LoVo (cell line): ENCODE data around the gene RASGRP1.

Experiments
- DNase-seq: peaks from one replicate; pipeline ENCODE4 v3.0.0-alpha.2; 2016; ENCODE audit warnings: low spot score

RASGRP1 gene

DNA sequence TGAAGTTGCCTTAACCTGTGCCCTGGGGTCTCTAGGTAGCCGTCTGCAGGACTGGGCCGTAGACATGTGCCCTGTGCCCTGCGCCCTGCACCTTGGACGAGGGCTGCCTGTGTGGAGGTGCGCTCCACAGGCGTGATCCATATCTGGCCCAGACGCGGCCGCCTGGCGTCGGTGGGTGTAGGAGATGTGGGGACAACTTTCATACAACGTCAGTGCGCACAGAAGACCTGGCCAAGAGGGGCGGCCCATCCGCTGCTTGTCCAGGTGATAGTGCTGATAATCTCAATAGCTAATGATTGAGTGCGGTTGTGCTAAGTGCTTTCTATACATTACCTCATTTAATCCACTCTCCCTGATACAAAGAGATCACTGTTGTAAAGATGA lies 665 bp upstream of the RASGRP1 start:
- no peak for DNase-seq

- peak; percentile 65 for DNase-seq
Measured at GRCh38 chr15:38563723-38564519, 693 bp downstream of the RASGRP1 start.

- no peak for DNase-seq
Measured at GRCh38 chr15:38562278-38562677, 2.3 kb downstream of the RASGRP1 start.

- no peak for DNase-seq
Measured at GRCh38 chr15:38560456-38560926, 4.1 kb downstream of the RASGRP1 start.

DNA sequence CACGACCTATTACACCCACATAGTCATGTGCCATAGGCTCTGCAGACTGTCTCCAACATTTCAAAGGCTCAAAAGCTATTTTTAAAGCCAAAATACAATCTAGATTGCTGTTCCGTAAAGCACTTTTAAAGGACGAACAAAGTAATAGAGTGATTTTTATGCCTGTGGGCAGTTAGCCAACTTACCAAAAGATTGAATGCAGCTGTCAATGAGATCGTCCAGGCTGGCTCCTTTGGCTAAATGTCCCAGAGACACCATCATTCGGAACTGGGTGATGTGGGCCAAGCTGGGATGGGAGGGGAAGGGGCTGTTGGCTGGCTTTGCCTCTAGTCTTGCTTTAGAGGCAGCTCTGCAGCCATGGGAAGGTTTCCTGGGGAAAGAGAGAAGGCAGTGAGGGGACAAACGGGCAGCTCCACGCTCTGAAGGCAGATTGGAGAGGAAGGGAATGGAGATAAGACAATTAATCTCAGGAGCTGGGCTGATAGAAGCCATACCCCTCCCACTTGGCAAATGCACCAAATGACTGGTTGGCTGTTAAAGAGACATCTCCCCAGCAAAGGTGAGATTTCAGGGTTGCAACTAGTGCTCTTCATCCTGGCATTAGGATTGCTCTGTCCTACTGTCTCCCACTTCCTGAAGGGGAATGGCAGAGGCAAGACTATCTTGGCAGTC lies 4.8 kb downstream of the RASGRP1 start:
- no peak for DNase-seq

GRCh38 chr15:38559131-38559530 lies 5.5 kb downstream of the RASGRP1 start:
- no peak for DNase-seq

- no peak for DNase-seq
Measured at GRCh38 chr15:38558372-38559059, 6.1 kb downstream of the RASGRP1 start.

DNA sequence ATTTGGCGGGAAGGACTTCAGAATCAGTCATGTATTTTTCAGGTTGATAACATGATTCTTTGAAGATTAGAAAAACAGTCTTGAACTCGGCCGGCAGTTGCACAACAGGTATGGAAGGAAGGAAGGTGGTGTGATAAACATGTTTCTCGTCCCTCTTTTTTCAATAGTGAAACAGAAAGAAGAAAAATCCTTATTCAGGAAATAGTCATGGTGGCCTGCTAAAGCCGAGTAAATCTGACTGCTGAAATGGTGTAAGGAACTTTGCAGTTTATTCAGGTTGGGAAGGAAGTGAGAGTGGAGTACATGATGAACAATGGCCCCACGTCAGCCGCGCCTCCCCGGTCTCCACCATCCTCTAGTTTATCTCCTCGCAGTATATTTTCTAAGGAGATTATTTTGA lies 6.7 kb downstream of the RASGRP1 start:
- DNase-seq: no peak

GRCh38 chr15:38555686-38556334 lies 8.8 kb downstream of the RASGRP1 start:
- DNase-seq: no peak

GRCh38 chr15:38554354-38554753 lies 10.3 kb downstream of the RASGRP1 start:
- no peak for DNase-seq

GRCh38 chr15:38553071-38553470 lies 11.5 kb downstream of the RASGRP1 start:
- DNase-seq: no peak

DNA sequence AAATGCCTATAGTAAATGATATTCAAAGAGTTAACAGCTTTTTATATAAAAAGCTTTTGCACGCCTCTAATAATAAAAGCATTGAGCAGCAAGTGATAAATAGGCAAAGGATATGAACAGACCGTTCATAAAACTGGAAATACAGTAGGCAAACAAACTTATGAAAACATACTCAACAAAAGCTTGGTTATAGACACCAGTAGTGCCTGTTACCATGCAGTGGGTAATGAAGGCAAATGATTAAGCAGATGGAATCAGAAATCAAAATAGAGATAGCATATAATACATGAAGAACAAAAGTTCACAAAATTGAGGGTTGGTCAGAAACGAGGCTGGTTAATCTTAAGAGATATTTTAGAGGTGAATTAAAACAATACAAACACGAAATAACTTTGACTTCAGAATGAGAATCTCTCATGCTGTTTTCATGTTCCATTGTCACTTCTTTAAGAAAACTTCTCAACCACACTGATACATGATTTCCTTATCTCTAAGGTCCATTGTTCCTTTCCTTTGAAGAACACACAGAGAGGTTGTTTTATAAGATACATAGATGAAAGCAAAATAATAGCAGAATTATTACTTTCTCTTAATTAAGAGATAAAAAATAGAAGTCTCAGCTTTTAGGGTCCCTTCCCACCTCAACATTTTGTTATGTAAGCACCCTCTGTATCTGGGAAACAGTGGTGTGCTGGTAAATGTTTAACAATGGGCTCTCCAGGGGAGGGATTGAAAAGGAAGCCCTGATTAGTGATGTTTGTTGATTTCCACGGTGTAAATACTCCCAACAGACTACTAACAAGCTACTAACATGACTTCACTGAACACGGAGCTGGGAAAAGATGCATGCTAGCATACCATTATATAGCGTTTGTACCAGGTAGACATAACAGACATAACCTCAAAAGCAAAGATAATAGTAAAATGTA lies 12.6 kb downstream of the RASGRP1 start:
- no peak for DNase-seq

DNA sequence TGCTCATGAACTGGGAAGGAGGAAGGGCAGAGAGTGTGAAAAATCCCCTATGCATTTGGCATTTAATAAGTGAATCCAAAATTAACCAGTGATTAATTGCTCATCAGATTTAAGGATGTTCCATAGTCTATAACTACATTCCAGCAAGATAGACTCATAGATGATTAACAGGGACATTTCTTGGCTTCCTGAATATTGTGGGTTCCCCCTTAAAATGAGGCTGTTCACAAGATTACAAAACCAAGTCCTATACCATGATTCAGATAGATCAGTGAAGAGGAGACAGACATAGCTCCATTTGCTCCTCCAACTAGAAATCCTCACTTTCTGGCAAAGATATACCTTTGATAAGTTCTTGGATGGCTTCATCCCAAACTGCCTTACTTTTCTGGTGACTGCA lies 15.4 kb downstream of the RASGRP1 start:
- DNase-seq: no peak

GRCh38 chr15:38547255-38547997 lies 17.2 kb downstream of the RASGRP1 start:
- DNase-seq: no peak

DNA sequence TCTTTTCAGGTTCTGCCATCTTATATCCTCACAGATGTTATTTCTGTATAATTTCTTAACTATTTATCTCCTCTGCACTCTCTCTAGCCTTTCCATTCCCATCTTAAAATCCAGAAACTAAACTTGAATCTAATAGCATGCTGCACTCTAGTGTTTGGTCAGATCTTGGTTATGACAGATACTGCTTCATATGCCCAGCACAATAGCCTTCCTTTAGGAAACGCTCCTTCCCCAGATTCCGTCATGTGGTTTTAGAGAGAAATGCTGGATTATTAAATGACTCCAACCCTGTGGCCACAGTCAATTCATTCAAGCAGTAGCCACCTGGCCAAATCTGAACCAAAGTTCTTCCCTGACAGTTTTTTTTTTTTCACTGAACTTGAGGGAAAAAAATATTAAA lies 19.4 kb downstream of the RASGRP1 start:
- no peak for DNase-seq

- DNase-seq: no peak
Measured at GRCh38 chr15:38541026-38541425, 23.6 kb downstream of the RASGRP1 start.

- no peak for DNase-seq
Measured at GRCh38 chr15:38540510-38540909, 24.1 kb downstream of the RASGRP1 start.

DNA sequence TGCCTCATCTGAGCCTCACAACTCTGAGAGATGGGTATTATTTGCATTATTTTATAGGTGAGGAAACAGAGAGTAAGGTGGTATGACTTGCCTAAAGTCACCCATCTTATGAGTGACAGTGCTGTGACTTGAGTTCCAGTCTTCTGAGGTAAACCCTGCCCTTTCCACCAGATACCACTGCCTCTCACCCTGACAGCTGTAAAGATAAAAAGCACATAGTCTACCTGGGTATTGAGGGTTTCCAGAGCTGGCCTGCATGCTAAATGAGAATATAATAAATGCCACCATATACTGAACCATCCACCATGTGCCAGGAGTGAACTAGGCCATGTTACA lies 25.6 kb downstream of the RASGRP1 start:
- no peak for DNase-seq

- DNase-seq: no peak
Measured at GRCh38 chr15:38538328-38539007, 26.1 kb downstream of the RASGRP1 start.

DNA sequence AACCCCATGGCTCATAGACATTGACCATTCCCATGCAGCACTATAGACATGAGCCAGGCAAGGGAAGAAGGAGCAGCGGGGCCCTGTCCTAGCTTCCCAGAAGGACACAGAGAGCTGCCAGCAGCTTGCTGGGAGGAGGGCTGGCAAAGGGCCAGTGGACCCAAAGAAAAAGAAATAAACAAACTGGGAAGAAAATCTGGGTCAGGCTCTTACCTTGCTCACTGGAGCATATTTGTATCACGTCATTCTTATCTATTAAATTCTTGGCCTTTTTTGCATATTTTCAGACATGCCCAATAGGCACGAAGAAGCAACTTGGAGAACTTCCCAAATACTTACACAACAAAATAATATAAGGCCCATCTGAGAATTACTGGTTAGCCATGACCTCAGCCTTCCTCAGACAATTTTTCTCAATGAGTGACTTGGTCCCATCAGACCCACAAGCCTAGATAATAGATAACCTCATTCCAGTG lies 28.4 kb downstream of the RASGRP1 start:
- DNase-seq: no peak
